Neural cell (in vitro differentiated cells): ENCODE data around the gene EOMES. TPM values are rescaled to one million over a fixed set of nuclear protein-coding genes. Genes with fewer than 3 reads are reported as not detected.

Experiments
- H2AFZ ChIP-seq: fragments of 200-600, 300-800 bp; sonication (generic), shearing (Covaris generic); 2 replicates; pipeline ENCODE4 v1.6.0; 2014; ENCODE audit warnings: low read depth, mild to moderate bottlenecking, antibody characterized with exemption, low read length, moderate library complexity
- H3F3A ChIP-seq: fragments of 200-600 bp; shearing (Covaris generic); 2 replicates; pipeline ENCODE4 v1.6.1; 2016; ENCODE audit warnings: mild to moderate bottlenecking, moderate library complexity, mixed read lengths, antibody characterized with exemption, low read length; ENCODE audit not compliant: insufficient read depth, poor library complexity, severe bottlenecking
- H3K27ac ChIP-seq: fragments of 200-600, 300-800 bp; sonication (generic), shearing (Covaris generic); 2 replicates; pipeline ENCODE4 v1.5.1; 2014; ENCODE audit warnings: mild to moderate bottlenecking, low read length, moderate library complexity
- H3K27me3 ChIP-seq: fragments of 300-800, 200-600 bp; sonication (generic), shearing (Covaris generic); 2 replicates; pipeline ENCODE4 v1.6.0; 2014; ENCODE audit warnings: mild to moderate bottlenecking, low read depth, low read length, moderate library complexity; ENCODE audit not compliant: insufficient read depth
- H3K36me3 ChIP-seq: fragments of 300-800, 200-600 bp; sonication (generic), shearing (Covaris generic); 2 replicates; pipeline ENCODE4 v1.5.1; 2014; ENCODE audit warnings: mild to moderate bottlenecking, antibody characterized with exemption, low read length, moderate library complexity; ENCODE audit not compliant: insufficient read depth
- H3K4me2 ChIP-seq: fragments of 300-800, 200-600 bp; sonication (generic), shearing (Covaris generic); 2 replicates; pipeline ENCODE4 v1.6.0; 2014; ENCODE audit warnings: mild to moderate bottlenecking, low read length
- H3K4me3 ChIP-seq: fragments of 300-800, 200-600 bp; sonication (generic), shearing (Covaris generic); 2 replicates; pipeline ENCODE4 v1.5.1; 2014; ENCODE audit warnings: mild to moderate bottlenecking, low read length, moderate library complexity
- H3K79me2 ChIP-seq: fragments of 200-600 bp; shearing (Covaris generic); replicated peaks from 2 replicates; pipeline ENCODE4 v1.6.0; 2014; ENCODE audit warnings: mild to moderate bottlenecking, low read length, moderate library complexity; ENCODE audit not compliant: insufficient read depth
- H3K9ac ChIP-seq: fragments of 300-800, 200-600 bp; sonication (generic), shearing (Covaris generic); 2 replicates; pipeline ENCODE4 v1.6.1; 2016; ENCODE audit warnings: mild to moderate bottlenecking, low read length, mixed read lengths
- H3K9me2 ChIP-seq: fragments of 200-600 bp; shearing (Covaris generic); 2 replicates; pipeline ENCODE4 v1.6.1; 2016; ENCODE audit warnings: mild to moderate bottlenecking, low read length, mixed read lengths; ENCODE audit not compliant: insufficient read depth
- H3K9me3 ChIP-seq: fragments of 200-600, 300-800 bp; sonication (generic), shearing (Covaris generic); 2 replicates; pipeline ENCODE4 v1.6.1; 2016; ENCODE audit warnings: mild to moderate bottlenecking, mixed run types, low read length, moderate library complexity, mixed read lengths
- H4K20me1 ChIP-seq: fragments of 200-600 bp; shearing (Covaris generic); 2 replicates; pipeline ENCODE4 v1.6.1; 2016; ENCODE audit warnings: mild to moderate bottlenecking, mixed run types; ENCODE audit not compliant: insufficient read depth
- CTCF ChIP-seq: fragments of 450-650 bp; IDR thresholded peaks from 2 replicates; pipeline ENCODE4 v1.5.1; 2014; ENCODE audit warnings: antibody characterized with exemption, mild to moderate bottlenecking, moderate library complexity; ENCODE audit not compliant: poor library complexity, severe bottlenecking
- EP300 ChIP-seq: fragments of 450-650 bp; conservative IDR thresholded peaks from 2 replicates; pipeline ENCODE4 v1.6.1; 2014; ENCODE audit warnings: antibody characterized with exemption, mild to moderate bottlenecking, moderate library complexity; ENCODE audit not compliant: poor library complexity, severe bottlenecking
- EZH2 ChIP-seq: fragments of 200-600, 300-800 bp; shearing (Covaris generic), sonication (generic); IDR thresholded peaks from 2 replicates; pipeline ENCODE4 v1.6.1; 2014; ENCODE audit warnings: antibody characterized with exemption, low read length, borderline replicate concordance, mild to moderate bottlenecking; ENCODE audit not compliant: insufficient read depth, poor library complexity, severe bottlenecking
- POLR2AphosphoS5 ChIP-seq: IDR thresholded peaks from 2 replicates; pipeline ENCODE4 v1.6.1; 2012
- REST ChIP-seq: IDR thresholded peaks from 2 replicates; pipeline ENCODE4 v1.6.1; 2012; ENCODE audit warnings: borderline replicate concordance
- SMC3 ChIP-seq: fragments of 450-650 bp; conservative IDR thresholded peaks from 2 replicates; pipeline ENCODE4 v1.6.1; 2014; ENCODE audit warnings: antibody characterized with exemption, mild to moderate bottlenecking, moderate library complexity; ENCODE audit not compliant: poor library complexity
- polyA plus RNA-seq: library from polyadenylated mRNA; depleted of rRNA; stranded (reverse); fragments of >200 nt; gene quantifications from 2 replicates; pipeline ENCODE4 v1.2.3, GENCODE V29; 2014

The EOMES gene
- polyA plus RNA-seq, 1 donor from 2014 or later: 0.24 TPM

- no peaks in the 10 kb centered on the region for H3K79me2 ChIP-seq
- H2AFZ ChIP-seq: no peak overlapping the region
- no peaks in the 10 kb centered on the region for H3F3A ChIP-seq
- H3K36me3 ChIP-seq: no peaks in the 10 kb centered on the region
- TF ChIP-seq EP300: no peak
- TF ChIP-seq EZH2: peak; percentile 85
- peaks cover 79% of the 10 kb centered on the region for H3K27me3 ChIP-seq
- H3K9me2 ChIP-seq: no peaks in the 10 kb centered on the region
- H3K27ac ChIP-seq: no peak overlapping the region
- H4K20me1 ChIP-seq: no peaks in the 10 kb centered on the region
- H3K9me3 ChIP-seq: no peaks in the 10 kb centered on the region
- no peak overlapping the region for H3K4me3 ChIP-seq
- no peak overlapping the region for H3K9ac ChIP-seq
- no peak overlapping the region for H3K4me2 ChIP-seq
These were observed 8.9 kb upstream of the EOMES start for GRCh38 chr3:27730774-27731659.

- Histone ChIP-seq H2AFZ (no peak overlapping the region), H3K9ac (no peak overlapping the region), H3K9me3 (no peaks in the 10 kb centered on the region), H3F3A (no peaks in the 10 kb centered on the region), H3K79me2 (no peaks in the 10 kb centered on the region), H3K27ac (no peak overlapping the region), H3K4me2 (no peak overlapping the region), H3K36me3 (no peaks in the 10 kb centered on the region), H3K9me2 (no peaks in the 10 kb centered on the region), H3K27me3 (peaks cover 89% of the 10 kb centered on the region), H4K20me1 (no peaks in the 10 kb centered on the region), H3K4me3 (peak overlapping the region; percentile 48)
- TF ChIP-seq REST (no peak), CTCF (no peak), EZH2 (peak; percentile 69)
These were observed 7.9 kb upstream of the EOMES start for GRCh38 chr3:27729748-27730611.

- no peaks in the 10 kb centered on the region for H3K9me2 ChIP-seq
- peak overlapping the region; percentile 48 for H3K4me3 ChIP-seq
- no peak overlapping the region for H3K4me2 ChIP-seq
- no peak overlapping the region for H3K27ac ChIP-seq
- H3K9ac ChIP-seq: no peak overlapping the region
- H4K20me1 ChIP-seq: no peaks in the 10 kb centered on the region
- H2AFZ ChIP-seq: no peak overlapping the region
- no peaks in the 10 kb centered on the region for H3K79me2 ChIP-seq
- H3K36me3 ChIP-seq: no peaks in the 10 kb centered on the region
- H3K9me3 ChIP-seq: no peaks in the 10 kb centered on the region
- H3F3A ChIP-seq: no peaks in the 10 kb centered on the region
- peaks cover 96% of the 10 kb centered on the region for H3K27me3 ChIP-seq
- TF ChIP-seq SMC3: no peak
- TF ChIP-seq CTCF: no peak
- TF ChIP-seq EP300: no peak
- no peak for TF ChIP-seq EZH2
- TF ChIP-seq POLR2AphosphoS5: no peak
- TF ChIP-seq REST: no peak
These were observed 7.2 kb upstream of the EOMES start for GRCh38 chr3:27729325-27729724.
